CD4-positive, alpha-beta T cell treated with Interleukin-4 for 4 hours (primary cell): ENCODE measurements around the gene HRH4.
A peak's percentile ranks its signal among the peaks of the same experiment; 100 is the strongest.

Experiments
- DNase-seq: peaks from one replicate; pipeline ENCODE4 v3.0.0-alpha.2; 2020

Gene HRH4

DNA sequence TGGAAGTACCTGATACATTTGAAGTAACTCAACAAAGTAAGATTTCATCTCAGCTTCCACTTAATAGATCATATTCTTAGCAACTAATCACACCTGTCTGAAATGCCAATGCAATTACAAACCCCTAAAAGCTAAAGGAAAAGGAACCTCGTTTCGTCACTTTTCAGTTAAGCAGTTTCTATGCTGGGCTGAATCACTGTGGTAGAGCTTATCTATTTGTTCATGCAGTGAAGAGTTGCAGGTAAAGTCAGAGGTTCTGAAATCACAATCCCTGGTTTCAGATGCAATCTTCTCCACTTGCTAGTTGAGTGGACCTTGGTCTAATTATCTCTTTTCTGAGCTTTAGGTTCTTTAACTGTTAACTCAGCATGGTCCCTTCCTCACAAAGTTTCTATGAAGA is 6.3 kb downstream of the HRH4 start:
- DNase-seq = no peak

DNA sequence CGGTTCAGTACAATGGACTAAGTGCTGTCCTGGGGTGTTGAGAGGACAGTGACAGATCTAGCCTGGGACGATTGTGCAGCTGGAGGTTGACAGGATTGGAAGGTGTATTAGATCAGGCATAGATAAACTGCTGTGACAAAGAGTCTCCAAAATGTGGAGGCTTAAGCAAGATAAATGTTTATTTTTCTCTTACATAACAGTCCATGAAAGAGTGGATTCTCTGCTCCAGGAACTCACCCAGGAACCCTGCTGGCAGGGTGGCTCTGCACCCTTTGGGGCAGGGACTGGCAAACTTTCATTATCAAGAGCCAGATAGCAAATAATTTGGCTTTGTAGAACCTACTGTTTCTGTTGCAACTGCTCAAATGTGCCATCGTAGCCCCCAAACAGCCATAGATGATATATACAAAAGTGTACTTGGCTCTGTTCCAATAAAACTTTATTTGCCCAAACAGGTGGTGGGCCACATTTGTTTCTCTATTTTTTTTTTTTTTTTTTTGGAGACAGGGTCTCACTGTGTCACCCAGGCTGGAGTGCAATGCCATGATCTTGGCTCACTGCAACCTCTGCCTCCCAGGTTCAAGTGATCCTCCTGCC is 9.7 kb downstream of the HRH4 start:
- DNase-seq = no peak

DNA sequence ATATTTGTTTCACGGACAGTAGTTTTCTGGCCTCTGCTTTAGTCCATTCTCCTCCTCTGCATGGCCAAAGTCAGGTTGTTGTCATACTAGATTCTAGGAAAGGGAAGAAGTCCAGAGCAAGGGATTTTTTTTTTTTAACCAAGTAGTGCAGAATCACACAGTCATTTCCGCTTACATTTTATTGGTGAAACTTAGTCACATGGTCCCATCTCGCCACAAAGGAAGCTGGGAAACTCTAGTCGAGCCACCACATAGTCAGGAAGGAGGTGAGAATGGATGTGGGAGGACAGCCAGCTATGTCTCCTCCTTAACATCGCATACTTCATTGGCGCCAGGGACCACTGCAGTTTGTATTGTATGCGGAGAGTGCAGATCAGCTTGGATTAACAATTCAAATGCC is 10.4 kb downstream of the HRH4 start:
- DNase-seq = no peak

DNA sequence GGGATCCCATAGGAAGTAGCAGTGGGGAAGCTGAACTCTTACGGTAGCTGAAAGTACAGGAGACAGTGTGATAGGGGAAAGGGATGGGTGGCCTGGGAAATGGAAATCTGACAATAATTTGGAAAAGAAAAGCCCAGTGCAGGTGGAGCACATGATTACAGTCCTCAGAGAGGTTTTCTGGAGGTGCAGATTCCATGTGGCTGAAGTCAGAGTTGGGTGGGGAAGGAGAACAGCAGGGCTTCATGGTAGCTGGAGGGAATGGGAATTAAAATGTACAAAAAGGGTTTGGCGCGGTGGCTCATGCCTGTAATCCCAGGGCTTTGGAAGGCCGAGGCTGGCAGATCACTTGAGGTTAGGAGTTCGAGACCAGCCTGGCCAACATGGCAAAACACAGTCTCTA is 12.2 kb downstream of the HRH4 start:
- no peak for DNase-seq

DNA sequence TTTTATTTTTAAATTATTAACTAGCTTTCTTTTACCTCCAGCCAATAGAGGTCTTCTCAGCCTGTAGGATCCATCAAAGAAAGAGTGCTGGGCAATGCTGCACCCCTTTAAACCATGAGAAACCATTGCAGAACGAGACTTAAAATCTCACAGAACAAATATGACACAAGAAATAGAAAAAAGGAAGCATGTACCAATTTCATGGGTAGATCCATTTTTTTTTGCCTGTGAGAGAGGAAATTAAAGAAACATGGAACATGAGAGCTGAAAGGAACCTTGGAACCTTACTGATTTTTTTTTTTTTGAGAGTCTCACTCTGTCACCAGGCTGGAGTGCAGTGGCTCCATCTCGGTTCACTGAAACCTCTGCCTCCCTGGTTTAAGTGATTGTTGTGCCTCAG is 14.0 kb downstream of the HRH4 start:
- no peak for DNase-seq

DNA sequence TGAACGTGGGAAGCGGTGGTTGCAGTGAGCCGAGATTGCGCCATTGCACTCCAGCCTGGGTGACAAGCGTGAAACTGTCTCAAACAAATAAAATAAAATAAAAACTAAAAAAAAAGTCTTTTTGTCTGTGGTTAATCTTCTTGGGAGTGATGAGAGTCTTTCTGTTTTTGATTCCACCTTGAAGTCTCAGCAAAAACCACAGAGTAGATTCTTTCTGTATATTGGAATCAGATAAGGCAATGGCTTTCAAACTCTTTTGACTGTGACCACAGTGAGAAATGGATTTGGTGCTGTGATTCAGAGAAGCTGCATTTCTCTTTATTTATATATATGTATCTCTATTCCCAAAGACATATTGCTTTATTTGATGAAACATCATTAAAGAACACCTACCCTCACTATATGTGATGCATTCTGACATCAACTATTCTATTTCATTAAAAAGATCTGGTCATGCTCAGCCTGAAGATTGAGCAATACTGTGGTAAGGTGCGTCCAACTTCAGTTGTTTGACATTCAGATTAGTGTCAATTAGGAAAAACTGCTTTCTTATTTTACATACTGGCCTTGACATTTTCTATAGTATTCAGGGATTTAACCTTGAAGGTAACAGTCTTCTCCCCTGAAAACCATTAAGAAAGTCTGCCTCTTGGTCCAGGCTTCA is 15.6 kb downstream of the HRH4 start:
- peak; percentile 10 for DNase-seq

DNA sequence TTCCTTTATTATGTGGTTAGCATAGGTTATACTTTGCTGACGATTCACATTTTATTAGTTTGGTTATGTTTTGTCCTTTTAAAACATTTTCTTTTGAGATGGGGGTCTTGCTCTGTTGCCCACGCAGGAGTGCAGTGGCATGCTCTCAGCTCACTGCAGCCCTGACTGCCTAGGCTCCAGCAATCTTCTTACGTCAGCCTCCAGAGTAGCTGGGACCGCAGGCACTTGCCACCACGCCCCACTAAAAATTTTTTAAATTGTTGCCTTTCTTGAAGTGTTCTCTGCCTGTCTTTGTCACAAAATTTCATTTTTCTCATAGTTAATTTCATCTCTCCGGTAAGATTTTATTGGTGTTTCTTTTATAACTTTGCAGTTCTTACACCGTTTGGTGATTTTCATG is 18.9 kb downstream of the HRH4 start:
- DNase-seq = no peak

DNA sequence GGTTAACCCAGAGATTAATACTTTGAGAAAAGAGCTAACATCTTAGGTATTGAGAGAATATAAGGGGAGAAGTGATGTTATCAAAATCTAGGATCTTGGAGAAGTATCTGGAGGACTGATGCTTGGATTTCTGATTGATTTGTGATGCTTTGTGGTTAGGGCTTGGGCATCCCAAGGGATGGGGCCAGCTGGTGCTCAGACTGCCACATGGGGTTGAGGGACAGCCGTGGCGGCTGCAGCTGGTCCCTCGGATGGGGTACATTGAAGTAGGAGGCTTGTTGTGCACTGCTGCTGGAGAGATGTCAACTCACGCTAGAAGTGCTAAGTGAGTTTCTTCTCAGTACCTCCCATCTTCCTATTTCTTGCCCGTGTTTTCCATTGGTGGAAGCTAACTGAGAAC is 22.4 kb downstream of the HRH4 start:
- DNase-seq = no peak

DNA sequence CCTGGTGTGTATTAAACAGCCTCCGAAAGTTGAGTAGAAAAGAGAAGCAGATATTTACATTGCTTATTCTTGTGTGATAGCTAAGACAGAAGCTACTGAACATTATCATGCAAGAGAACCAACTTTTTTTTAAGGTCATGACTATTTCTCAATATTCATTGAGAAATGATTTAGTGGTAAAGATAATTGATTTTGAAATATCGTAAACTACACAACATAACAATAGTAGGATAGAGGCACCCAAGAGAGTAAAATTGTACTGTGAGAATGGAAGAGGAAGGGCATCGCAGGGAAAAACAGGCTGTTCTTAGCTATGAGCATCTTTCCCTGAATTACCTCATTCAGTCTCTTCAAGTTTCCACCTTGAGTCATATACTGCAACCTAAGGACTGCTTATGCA is 25.2 kb downstream of the HRH4 start:
- no peak for DNase-seq

DNA sequence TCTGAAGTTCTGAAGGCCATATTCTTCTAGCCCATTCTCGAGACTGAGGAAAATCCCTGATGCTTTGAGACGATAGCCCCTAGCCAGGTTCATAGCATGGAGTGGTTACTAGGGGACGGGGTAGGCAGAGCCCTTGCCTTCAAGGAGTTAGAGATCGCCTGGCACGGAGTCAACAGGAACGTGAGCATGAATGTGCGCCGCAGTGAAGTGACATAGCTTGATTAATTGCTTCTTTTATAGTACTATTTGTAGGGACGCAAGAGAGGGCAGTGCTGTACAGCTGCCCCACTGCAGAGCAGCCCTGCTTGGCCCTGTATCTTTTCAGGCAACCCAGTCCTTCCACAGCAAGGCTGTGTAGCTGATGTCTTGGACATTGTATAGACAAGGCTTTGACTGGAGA is 26.2 kb downstream of the HRH4 start:
- no peak for DNase-seq

DNA sequence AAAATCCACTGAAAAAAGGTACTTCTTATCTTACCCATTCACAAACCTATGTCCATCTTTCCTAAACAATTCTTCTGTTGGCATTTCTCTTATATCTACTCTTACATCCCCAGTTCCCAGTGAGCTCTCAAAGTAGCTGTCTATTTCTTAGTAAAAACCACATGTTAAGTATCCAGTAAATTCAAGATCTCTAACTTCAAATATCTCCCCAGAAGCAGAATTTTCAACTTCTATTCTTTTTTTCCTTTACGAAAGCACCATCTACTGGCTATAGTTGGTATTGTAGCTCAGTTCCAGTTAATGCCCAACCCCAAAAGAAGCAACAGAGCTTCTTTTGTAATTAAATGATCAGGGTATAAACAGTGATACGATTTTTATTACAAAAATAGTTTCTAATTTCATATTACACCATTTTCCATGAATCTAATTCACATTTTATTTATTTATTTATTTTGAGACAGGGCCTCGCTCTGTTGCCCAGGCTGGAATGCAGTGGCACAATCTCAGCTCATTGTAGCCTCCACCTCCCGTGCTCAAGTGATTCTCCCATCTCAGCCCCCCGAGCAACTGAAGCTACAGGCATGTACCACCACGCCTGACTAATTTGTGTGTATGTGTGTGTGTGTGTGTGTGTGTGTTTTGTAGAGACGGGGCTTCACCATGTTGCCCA is 28.5 kb downstream of the HRH4 start:
- DNase-seq = peak; percentile 45

DNA sequence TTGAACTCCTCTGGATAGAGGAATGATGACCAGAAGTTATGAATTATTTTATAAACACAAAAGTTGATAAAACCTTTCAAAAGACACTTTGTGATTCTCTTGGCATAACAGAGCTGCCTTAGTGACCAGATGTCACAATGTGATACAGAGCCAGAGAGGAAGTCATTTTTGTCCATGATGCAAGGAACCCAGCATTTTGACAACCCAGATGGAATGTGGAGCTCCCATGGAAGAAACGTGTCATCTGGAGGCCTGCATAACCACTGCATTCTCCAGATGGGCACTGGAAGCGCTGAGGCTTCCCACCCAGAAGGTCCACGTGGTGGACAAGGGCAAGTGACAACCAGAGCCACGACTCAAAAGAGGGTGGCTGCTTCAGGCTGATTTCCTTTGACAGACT is 30.1 kb downstream of the HRH4 start:
- DNase-seq = no peak

DNA sequence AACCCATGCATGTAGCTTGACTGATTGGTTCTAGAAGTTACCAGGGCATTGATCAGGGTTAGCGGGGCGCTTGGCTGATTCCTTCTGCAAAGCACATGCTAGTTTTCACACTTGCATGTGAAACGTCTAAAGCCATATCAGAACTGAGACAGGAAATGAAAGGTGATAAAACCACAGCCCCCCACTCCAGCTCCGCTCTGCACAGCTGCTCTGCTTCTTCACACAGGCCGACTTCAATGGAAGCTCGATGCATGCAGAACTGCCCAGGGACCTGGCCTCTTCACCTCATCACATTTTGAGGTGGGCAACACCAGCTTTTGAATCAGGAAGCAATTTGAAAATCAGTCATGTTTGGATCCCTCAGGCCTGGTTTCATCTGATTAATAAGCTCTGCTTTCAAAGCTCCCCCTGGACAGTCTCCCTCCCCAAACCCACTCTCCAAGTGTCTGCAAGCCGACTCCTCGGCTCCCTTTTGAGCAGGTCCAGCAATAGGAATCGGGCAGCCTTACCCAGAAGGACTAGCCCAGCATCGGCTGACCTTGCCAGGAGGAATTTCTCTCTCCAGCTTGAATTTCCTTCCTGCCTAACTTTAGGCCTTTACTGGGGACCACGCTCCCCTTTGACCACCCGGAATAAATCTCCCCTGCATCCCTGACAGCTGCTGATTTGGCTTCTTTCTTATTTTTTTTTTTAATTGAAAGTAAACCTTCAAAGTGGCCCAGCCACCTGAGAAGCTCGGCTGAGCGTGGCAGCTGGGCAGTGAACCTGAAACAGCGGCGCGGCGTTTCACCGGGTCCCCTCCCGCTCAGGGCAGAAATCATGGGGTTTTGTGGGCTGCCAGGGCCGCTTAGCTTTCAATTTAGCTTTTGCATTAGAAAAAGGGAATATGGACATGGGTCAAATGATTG is 31.7 kb downstream of the HRH4 start:
- peak; percentile 34 for DNase-seq

DNA sequence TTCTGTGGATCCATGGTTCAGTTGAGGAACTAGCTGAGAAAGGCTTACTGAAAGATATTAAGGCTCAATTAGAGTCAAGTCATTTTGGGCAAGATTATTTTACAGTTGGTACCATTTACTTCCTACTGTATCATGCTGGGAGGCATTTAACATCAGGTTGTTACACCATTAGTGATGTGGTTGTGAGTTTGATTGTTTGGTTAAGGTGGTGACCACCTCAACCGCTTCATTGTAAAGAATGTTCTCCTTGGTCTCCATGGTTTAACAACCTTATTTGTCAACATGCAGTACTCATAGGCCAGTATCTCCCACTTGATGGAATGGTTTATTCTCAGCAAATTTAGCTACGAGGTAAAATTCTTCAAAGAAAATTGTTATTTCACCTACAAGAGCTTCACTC is 34.1 kb downstream of the HRH4 start:
- no peak for DNase-seq

DNA sequence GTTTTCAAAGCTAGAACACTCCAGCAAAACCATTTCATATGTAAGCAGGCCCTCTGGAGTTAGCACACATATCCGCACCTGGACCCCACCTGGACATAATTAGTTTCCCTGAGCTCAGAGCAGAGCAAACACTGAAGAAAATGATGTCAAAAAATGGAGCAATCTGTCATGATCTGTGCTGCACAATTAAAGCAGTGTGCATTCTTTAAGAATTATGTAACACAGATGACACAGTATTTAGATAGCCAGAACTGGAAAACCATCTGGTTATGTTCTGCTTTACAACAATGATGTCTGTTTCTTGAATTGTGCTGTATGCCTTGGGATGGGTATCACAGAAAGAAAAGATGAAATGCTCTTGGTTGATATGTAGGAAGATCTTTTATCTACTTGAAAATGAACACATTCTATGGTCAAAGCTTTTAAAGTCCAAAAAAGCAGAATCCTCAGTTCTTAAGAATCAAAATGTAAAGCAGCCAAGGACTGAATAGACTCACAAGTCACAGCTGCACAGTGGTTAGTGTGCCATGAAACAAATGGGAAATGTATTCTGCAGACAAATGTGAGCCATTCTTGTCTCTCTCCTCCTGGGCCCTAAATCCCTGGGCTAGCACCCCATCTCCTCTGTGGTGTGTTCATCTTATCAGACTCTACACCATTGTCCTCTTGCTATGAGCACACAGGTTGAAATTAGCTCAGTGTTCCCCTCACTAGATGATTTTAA is 36.8 kb downstream of the HRH4 start:
- DNase-seq = no peak

DNA sequence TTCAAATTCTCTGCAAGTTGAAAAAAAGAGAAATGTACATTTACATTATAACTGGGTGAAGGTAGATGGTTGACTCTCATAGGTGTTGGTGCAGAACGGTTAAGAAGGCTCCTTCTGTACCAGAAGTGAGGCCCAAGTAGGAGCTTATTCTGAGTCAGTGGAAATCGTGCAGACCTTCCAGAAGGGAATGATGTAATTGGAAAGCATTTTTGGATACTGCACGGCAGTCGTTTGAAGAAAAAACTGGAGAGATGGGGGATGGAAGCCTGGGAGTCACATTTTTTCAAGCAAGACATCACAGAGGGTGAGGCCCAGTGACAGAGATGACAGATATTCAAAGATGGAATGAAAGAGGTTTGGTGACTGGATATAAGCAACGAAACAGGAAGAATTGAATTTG is 39.4 kb downstream of the HRH4 start:
- DNase-seq = no peak

DNA sequence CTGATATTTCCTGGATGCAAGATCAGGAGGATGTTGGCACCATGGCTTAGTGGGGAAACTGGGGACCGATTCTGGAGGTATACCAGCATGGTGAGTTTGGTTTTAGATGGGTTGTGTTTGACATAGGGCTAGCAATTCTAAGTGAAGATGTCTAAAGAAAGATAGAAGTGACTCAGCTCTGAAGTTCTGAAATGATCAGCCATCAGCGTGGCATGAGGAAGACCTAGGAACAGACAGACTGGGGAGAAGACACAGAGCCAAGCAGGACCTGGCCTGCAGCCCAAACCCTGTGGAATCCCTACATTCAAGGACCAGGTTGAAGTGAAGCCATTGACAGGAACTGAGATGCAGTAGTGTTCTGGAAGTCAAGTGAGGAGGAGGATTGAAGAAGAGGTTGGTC is 39.8 kb downstream of the HRH4 start:
- DNase-seq = no peak

DNA sequence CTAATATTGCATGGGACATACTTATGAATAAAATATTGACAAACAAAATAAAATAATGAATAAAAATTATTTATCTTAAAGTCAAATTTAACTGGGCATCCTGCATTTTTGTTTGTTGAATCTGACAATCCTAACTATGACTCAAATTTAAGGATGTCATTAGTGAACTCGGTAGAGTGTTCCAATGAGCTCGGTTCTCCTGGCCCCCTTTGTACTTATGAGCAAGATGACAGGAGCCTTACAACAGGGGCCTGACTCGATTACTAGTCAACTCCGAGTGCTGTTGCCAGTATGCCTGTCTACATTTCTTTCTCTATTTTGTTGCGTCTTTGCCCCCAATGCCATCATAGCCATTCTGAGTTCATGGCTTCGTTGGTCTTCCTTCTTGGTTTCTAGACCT is 40.3 kb downstream of the HRH4 start:
- no peak for DNase-seq

DNA sequence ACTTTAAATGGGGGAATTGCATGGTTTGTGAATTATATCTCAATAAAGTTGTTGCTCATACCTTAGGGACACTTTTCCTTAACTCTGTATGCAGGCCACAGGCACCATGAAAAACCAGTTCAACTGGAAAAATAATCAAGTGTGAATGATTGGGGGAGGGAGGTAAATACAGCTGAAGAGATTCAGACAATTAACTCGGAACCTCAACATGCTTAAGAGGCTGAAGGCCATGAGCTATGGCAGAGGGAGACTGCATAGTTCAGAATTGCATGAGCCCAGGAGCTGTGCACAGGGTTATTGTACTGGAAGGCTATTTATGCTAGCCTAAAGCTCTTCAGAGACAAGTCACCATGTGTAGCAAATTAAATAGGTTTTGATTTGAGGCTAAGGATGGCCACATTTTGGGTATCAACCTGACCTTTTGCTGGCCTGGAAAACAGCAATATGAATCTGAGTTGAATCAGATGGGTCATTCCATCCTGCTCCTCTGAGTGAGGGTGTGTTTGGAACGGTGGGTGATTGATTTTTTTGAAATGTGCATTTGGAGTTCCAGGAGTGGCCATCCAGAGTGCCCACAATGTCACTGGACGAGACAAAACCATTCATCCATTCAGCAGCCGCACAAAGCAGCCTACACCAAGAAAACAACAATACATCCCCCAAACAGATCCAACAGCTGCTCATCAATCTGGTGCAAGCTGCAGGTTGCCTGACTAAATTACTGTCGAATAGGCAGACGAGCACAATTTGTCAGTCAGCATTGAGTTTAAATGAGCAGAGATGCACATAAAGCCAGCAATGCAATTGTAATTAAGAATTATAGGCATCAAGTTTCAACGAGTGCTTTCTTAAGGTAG is 42.5 kb downstream of the HRH4 start:
- DNase-seq = no peak

DNA sequence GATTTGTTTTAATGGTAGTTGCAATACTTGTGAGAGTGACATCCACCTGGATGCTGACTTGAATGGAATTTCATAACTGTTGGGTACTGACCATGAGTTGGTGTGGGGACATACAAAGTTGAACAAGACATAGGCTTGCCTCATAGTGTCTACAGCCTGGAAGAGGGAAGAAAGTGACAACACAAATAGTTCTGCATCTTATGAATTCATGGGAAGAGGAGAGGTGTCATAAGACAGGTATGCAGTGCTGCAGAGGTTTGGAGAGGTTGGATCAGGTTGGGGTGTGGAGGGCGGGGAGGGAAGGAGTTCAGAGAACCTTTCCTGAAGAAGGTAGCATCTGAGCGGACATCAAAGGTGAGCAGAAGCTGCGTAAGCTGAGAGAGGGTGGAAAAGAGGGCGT is 44.0 kb downstream of the HRH4 start:
- no peak for DNase-seq

DNA sequence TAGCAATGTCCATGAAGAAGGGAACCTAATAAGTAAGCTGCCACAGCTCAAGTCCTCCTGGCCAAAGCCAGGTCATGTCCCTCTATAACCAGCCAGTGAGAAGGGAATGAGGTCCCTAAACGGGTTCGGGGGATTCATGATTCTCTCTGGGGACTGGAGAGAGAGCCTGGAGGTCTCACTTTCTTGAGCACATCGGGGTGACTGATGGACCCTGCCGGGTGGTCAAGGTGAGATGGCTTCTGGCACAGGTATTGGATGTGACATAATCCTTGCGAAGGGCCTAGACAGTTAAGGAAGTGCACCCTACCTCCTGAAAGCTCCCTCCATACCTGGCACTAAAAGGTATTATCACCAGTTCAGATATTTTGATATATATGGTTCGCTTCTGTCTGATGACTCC is 45.7 kb downstream of the HRH4 start:
- no peak for DNase-seq

DNA sequence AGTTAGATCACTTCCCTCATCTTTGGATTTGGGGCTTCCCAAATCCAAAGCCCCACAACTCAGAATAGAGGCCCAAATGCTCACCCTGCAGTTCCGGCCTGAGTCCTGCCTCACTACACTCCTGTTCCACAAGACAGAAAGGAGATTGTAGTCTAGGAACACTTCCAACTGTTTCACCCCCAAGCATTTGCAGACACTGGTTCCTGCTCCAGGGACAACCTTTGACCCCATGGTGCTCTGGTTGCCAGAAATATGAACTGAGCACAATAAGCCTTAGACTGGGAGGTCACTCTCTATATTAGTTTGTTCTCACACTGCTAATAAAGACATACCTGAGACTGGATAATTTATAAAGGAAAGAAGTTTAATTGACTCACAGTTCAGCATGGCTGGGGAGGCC is 49.0 kb downstream of the HRH4 start:
- no peak for DNase-seq
